ENCODE results near the gene NLRC4. TPM values are rescaled to one million over a fixed set of nuclear protein-coding genes. Genes with fewer than 3 reads are reported as not detected.

The NLRC4 gene
- total and polyA plus RNA-seq, 2 of the 4 experiments (the other 2 are of a cell fraction), result not detected

- no peak overlapping the region for H3K18ac ChIP-seq (ENCODE audit: low read depth, low read length)
- CTCF ChIA-PET, result interaction anchor here (0.6 kb wide), 1 partner anchor 1066 kb away, joined by 8 read pairs; no protein-coding TSS in a partner anchor
- no peaks in the 10 kb centered on the region for H3K9me3 ChIP-seq (ENCODE audit: control insufficient read depth, insufficient read depth, low read length)
- no peak overlapping the region for H2AK5ac ChIP-seq (ENCODE audit: low read depth, low read length)
- H2BK20ac ChIP-seq (ENCODE audit: low read depth, low read length), result no peak overlapping the region
- TF ChIP-seq CHD1 (IDR thresholded peaks at IDR 0.05; ENCODE audit: low read depth, low read length), result no peak
- TF ChIP-seq MAFK (IDR thresholded peaks at IDR 0.05; ENCODE audit: low read depth, low read length), result no peak
- no peak for TF ChIP-seq NFE2L2 (IDR thresholded peaks at IDR 0.05; ENCODE audit: low read depth, low read length)
- TF ChIP-seq RAD21 (IDR thresholded peaks at IDR 0.05; ENCODE audit: low read length), result no peak
- TF ChIP-seq RFX5 (IDR thresholded peaks at IDR 0.05; ENCODE audit: low read depth, low read length), result no peak
- no peak for TF ChIP-seq USF2 (IDR thresholded peaks at IDR 0.05; ENCODE audit: low read depth, low read length)
- no peak for TF ChIP-seq ELK1 (IDR thresholded peaks at IDR 0.05; ENCODE audit: borderline replicate concordance, low read depth, low read length)
- no peak for TF ChIP-seq MXI1 (IDR thresholded peaks at IDR 0.05; ENCODE audit: borderline replicate concordance, low read depth, low read length)
- TF ChIP-seq RCOR1 (IDR thresholded peaks at IDR 0.05; ENCODE audit: insufficient replicate concordance, low read length), result no peak
- H2BK120ac ChIP-seq (ENCODE audit: low read depth, low read length), result no peak overlapping the region
- H4K20me1 ChIP-seq (ENCODE audit: insufficient read depth, low read length), result no peaks in the 10 kb centered on the region
- H4K5ac ChIP-seq (ENCODE audit: low read depth, low read length), result no peak overlapping the region
- no peak overlapping the region for H4K91ac ChIP-seq (ENCODE audit: insufficient read depth, low read depth, low read length)
- no peaks in the 10 kb centered on the region for H3K27me3 ChIP-seq (ENCODE audit: control insufficient read depth, insufficient read depth, low read length)
- in situ Hi-C loops (cut with MboI; ENCODE audit: low sequenced_read_pairs) (no loop called here), intact Hi-C loops (cut with micrococcal nuclease) (no loop called here), dilution Hi-C loops (cut with HindIII; ENCODE audit: low sequenced_read_pairs, unreplicated experiment) (no loop called here)
- H3K23ac ChIP-seq (ENCODE audit: low read depth, low read length), result no peak overlapping the region
- no peak overlapping the region for H3K56ac ChIP-seq (ENCODE audit: extremely low read depth, insufficient read depth, low read length)
- H4K8ac ChIP-seq (ENCODE audit: low read depth in 2 of 2, low read length in 2 of 2), result no peak overlapping the region
- H3K4ac ChIP-seq (ENCODE audit: low read depth, low read length), result no peak overlapping the region
- no peak overlapping the region for H2AK9ac ChIP-seq (replicated peaks; ENCODE audit: low read depth, low read length, poor library complexity)
- no peaks in the 10 kb centered on the region for H3K4me1 ChIP-seq (ENCODE audit: control insufficient read depth, insufficient read depth, low read length)
- peaks cover 5% of the 10 kb centered on the region; the same call in 1 of the 2 replicates for H3K36me3 ChIP-seq (ENCODE audit: control insufficient read depth, insufficient read depth, low read length)
- WGBS, 2 experiments (ENCODE audit: extremely low coverage in 2 of 2, insufficient read length in 1 of 2), result no CpG with 5 or more reads among the region's 2 CpGs
- H2BK5ac ChIP-seq (ENCODE audit: low read depth, low read length, poor library complexity, severe bottlenecking), result no peak overlapping the region
- ATAC-seq (ENCODE audit: low read depth), result no peak
- DNase-seq, result no peak
- H3K9ac ChIP-seq (ENCODE audit: low read depth, low read length), result no peak overlapping the region
- no peak overlapping the region for H3K14ac ChIP-seq (replicated peaks; ENCODE audit: low read depth, low read length)
- no peak overlapping the region for H3K27ac ChIP-seq (ENCODE audit: insufficient read depth, low read length)
- no peaks in the 10 kb centered on the region for H3K79me1 ChIP-seq (ENCODE audit: low read depth in 1 of 2, low read length in 2 of 2)
- peaks cover 3% of the 10 kb centered on the region; the same call in 1 of the 2 replicates for H3K9me1 ChIP-seq (ENCODE audit: insufficient read depth, low read length)
- POLR2A ChIA-PET (ENCODE audit: unreplicated experiment), result no interaction called here
- H2AFZ ChIP-seq (replicated peaks; ENCODE audit: low read length, poor library complexity), result no peak overlapping the region
- H3K4me3 ChIP-seq (ENCODE audit: insufficient read depth, low read depth, low read length), result no peak overlapping the region
- no peak overlapping the region for H2BK15ac ChIP-seq (ENCODE audit: low read depth, low read length)
- no peak overlapping the region for H3K4me2 ChIP-seq (ENCODE audit: low read depth, low read length)
- no TSS peak for BruUV-seq (replicated peaks)
These were observed 36.5 kb downstream of the NLRC4 start for GRCh38 chr2:32228181-32228580.
